GM19239 (cell line): ENCODE results near the gene P2RX3.

Experiments
- DNase-seq: peaks from one replicate; pipeline ENCODE4 v3.0.0; 2011; ENCODE audit warnings: low spot score; ENCODE audit not compliant: insufficient read length
- FAIRE-seq: peaks from 2 replicates; lab custom pipeline; 2011; peaks lifted over from hg19 to GRCh38; lab: Jason Lieb, UNC

The P2RX3 gene

DNA sequence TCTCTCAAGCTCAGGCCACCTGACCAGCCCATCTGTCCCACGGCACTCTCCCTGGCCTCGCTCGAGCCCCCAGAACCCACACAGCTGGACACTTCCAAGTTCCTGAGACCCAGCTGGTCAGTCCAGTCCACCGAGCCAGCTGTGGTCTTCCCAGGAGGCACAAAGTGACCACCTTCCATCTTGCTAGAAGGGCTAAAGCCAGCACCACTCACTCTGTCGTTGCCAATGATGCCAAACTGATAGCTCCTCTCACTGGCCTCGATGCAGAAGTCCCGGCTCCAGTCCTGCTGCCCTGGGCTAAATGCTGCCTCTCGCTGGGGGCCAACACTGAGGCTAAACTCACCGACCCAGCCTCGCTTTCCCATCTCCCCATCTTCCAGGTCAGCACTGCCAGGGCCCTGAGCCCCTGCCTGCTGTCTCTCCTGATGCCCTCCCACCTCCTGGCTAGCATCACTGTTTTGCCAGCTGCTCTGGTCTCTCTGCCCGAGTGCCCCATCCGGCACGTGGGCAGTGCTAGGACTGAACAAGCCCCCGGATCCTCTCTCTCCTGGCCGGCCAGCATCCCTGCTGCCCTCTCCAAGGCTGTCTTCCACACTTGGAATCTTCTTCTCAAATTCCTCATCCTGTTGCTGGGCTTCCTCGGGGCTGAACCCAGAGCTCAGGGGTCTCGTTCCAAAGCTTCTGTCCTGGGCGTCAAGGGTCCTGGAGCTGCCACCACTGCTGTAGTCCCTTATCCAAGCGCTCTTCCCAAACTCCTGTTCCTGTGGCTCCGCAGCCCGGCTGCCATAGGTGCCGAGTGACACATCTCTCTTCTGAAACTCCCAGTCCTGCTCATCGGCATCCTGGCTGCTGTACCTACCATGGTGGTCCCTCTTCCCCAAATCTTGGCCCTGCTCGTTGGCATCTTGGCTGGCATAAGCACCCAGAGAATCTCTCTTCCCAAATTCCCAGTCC lies 28.8 kb upstream of the P2RX3 start:
- DNase-seq: no peak
- no peak for FAIRE-seq

DNA sequence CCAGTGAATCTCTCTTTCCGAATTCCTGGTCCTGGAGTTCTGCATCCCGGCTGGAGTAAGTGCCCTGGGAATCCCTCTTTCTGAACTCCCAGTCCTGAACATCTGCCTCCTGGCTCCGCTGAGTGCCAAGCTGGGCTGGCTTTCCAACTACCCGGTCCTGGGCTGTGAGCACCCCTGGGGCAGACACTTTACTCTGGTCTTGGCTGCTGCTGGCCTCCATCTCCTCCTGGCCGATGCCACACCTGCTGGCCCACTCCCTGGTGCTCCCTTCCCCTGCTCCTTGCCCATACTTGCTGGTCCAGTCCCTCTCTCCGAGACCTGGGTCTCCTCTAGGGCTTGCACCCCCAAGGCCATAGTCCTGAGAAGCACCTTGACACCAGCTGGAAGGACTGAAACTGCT lies 28.1 kb upstream of the P2RX3 start:
- no peak for FAIRE-seq
- DNase-seq: no peak

- DNase-seq (no peak), FAIRE-seq (no peak)
Measured at GRCh38 chr11:57310630-57311086, 27.5 kb upstream of the P2RX3 start.

- DNase-seq: peak; percentile 93
- peak; percentile 60 for FAIRE-seq
Measured at GRCh38 chr11:57311109-57311936, 26.8 kb upstream of the P2RX3 start.

- no peak for FAIRE-seq
- no peak for DNase-seq
Measured at GRCh38 chr11:57312511-57313021, 25.6 kb upstream of the P2RX3 start.

- FAIRE-seq (no peak), DNase-seq (no peak)
Measured at GRCh38 chr11:57313071-57313787, 24.9 kb upstream of the P2RX3 start.

DNA sequence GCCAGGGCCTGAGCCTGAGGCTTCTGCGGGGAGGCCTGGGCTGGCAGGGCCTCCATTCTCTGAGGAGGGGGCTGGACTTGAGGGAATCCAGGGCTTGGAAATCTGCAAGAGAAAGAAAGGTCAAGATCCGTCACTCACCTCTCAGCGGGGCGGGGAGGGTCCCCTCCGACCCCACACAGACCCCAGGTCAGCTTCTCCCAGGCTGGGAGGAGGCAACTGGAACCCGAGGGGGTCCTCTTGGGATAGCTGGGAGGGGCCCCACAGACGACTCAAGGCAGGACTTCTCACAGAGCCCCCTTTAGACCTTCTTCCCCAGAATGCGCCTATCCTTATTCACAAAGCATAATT lies 24.4 kb upstream of the P2RX3 start:
- no peak for FAIRE-seq

GRCh38 chr11:57314221-57314973 lies 23.8 kb upstream of the P2RX3 start:
- FAIRE-seq: no peak

More for the DNA sequence above, 24.4 kb upstream of the P2RX3 start:
- DNase-seq: no peak

GRCh38 chr11:57315491-57315890 lies 22.7 kb upstream of the P2RX3 start:
- no peak for FAIRE-seq
- DNase-seq: no peak

More at GRCh38 chr11:57314221-57314973, 23.8 kb upstream of the P2RX3 start:
- DNase-seq: no peak

GRCh38 chr11:57316017-57316416 lies 22.1 kb upstream of the P2RX3 start:
- DNase-seq (no peak), FAIRE-seq (no peak)

- DNase-seq (no peak), FAIRE-seq (no peak)
Measured at GRCh38 chr11:57318178-57318577, 20.0 kb upstream of the P2RX3 start.

DNA sequence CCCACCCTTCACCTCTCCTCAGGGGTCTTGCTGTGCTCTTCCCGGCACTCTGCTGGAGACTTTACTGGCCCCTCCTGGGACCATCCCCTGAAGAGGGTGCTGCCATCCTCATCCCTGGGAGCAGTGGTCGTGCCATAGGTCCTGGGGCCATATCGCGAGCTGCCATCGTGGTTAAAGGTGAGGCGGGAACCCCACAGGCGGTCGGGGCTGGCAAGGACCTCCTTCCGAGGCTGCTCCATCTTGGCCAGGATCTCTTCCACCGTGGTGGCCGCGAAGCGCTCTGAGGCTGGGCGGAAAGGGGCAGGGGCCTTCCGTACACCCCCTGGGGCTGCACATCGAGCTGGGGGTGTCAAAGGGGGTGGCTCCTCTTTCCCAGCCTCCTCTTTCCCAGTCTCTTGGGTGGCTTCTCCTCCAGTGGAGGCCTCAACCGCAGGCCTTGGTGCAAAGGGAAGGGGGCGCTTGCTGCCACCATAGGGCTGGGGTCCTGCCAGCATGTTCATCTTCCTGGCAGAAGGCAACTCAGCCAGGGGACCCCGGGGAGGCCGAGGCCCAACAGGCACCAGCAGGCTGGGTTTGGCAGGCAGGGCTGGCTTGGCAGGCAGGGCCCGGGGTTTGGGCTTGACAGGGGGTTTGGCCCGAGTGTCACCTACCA lies 18.0 kb upstream of the P2RX3 start:
- DNase-seq (no peak), FAIRE-seq (no peak)

GRCh38 chr11:57320719-57321387 lies 17.3 kb upstream of the P2RX3 start:
- FAIRE-seq (no peak), DNase-seq (no peak)

DNA sequence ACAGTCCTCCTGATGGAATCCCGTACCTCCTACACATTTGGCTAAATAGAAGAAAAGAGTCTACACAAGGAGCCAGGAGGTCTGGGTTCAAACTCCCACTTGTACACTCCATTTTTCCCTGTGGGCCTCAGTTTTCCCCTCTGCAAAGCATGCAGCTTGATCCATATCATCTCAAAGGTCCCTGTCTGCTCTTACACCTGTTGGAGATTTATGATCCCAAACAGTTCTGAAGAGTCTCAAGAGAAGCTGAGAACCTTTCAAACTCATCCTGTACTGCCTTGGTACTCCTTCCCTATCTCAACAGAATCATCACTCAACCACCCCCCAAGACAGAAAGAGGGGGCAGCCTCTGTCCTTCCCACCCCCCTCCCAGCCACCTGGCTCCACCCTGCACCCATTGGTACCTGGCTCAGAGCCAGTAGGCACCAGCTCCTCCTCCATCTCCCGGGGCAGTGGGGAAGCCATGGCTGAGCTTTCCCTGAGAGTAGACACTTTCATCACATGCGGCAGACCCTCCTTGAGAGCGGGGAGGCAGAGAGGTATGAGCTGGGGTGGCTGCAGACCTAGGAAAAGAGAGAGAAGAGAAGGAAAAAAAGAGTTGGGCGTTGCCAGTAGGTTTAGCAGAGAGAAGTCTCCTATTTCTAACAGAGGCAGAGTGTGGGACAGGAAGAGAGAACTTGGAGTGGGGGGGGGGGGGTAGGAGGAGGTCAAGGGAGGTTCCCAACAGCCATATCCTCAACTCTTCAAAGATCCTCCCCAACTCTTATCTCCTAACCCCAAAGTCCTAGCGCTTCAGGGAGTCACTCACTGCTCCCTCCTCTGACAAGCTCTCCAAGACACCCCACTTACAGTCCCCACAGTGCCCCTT lies 16.5 kb upstream of the P2RX3 start:
- no peak for FAIRE-seq

DNA sequence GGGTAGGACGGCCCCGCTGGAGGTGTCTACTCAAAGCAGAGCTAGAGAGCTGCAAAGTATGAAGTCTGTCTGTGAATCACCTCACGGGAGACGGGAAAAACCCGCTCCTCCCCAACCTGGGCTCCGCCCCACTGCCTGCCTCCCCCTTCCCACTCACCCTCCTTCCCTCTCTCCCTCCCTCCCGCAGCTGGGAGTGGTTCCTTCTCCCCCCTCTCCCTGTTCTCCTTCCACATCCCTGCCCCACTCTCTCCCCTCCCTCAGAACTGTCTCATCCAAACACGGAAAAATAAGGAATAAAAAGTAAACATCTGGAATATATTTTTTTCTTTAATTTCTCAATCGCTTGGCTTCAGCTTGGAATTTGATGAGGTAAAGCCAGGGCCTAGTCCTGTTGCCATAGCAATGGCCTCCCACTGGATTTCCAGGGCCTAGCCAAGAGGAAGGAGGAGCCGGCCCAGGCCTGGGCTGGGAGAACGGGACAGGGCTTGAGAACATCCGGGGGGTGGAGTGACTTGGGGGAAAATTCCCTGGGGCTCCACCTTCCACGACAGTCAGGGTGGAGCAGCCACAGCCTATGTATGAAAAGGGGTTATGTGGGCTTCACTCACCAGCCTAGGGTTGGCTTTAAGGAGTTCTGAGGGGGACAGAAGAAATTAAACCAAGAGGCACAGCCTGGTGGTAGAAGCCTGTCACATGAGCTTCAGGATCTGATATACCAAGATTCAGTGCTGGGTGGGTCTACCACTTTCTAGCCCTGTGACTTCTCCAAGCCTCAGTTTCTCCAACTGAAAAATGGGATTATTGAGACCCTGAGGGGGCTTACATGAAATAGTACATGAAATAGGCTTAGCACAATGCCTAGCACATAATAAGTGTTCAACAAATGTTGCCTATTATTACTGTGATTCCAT lies 15.6 kb upstream of the P2RX3 start:
- DNase-seq: no peak
- no peak for FAIRE-seq

More for the DNA sequence above, 16.5 kb upstream of the P2RX3 start:
- no peak for DNase-seq

GRCh38 chr11:57323167-57323854 lies 14.8 kb upstream of the P2RX3 start:
- DNase-seq (no peak), FAIRE-seq (no peak)
